Sciatic nerve (tissue), 2 donors: Measurements from ENCODE around the gene YTHDF1. TPM values are rescaled to one million over a fixed set of nuclear protein-coding genes. Genes with fewer than 3 reads are reported as not detected.
A peak's percentile ranks its signal among the peaks of the same experiment; 100 is the strongest.
"Not testable (repeated sequence)": the region's sequence is repeated elsewhere in the genome, so short reads cannot be mapped to it uniquely, and the experiment has no call there.

Experiments
- ATAC-seq: fragments of 200-7000 bp; cut with Tn5 transposase; one replicate; pipeline ENCODE4 v1.9.1; 2020; ENCODE audit warnings: mild to moderate bottlenecking, moderate library complexity
- DNase-seq: peaks from one replicate; pipeline ENCODE4 v3.0.0-alpha.2; 2020; ENCODE audit warnings: low spot score
- intact Hi-C: fragments of 100-400 bp; cut with DNase I; formaldehyde crosslinking; loops from one replicate; pipeline ENCODE4 v1.14.2; 2022
- total RNA-seq: library from RNA; stranded (reverse); fragmentation: NEBNext Ultra II Directional; extraction: Animal tissue kit (Norgen Biotek cat#: 25700); gene quantifications from one replicate; pipeline ENCODE4 v1.2.1, GENCODE V29; 2021
- donor health status: DM: no; HTN: no; CAD: no.
- donor health status: DM: no; HTN: no; CAD: no.

The YTHDF1 gene
- total RNA-seq, 1 donor from 2014 or later, result 32.1 TPM

- DNase-seq, intact Hi-C loops, ATAC-seq: not testable (repeated sequence)
These were observed 35.4 kb upstream of the YTHDF1 start for GRCh38 chr20:63251350-63251749.

DNA sequence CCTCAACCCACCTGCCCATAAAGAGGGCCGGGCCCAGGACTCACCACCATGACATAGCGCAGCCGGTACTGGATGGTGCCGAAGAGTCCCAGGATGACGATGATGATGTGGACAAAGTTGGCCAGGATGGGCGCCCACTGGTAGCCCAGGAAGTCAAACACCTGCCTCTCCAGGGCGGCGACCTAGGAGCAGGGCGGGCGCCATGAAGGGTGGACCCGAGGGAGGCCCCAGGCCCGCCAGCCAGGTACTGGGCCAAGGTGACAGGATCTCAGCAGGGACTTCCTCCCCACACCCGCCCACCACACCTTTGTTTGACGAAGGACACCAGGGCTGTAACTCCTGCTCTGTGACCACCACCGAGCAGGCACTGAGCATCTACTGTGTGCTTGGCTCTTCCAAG is 34.0 kb upstream of the YTHDF1 start:
- DNase-seq, result no peak
- intact Hi-C loops, result no loop called here
- no peak for ATAC-seq

- DNase-seq (no peak), ATAC-seq (no peak)
- intact Hi-C loops, result no loop called here
These were observed 33.1 kb upstream of the YTHDF1 start for GRCh38 chr20:63248835-63249591.

DNA sequence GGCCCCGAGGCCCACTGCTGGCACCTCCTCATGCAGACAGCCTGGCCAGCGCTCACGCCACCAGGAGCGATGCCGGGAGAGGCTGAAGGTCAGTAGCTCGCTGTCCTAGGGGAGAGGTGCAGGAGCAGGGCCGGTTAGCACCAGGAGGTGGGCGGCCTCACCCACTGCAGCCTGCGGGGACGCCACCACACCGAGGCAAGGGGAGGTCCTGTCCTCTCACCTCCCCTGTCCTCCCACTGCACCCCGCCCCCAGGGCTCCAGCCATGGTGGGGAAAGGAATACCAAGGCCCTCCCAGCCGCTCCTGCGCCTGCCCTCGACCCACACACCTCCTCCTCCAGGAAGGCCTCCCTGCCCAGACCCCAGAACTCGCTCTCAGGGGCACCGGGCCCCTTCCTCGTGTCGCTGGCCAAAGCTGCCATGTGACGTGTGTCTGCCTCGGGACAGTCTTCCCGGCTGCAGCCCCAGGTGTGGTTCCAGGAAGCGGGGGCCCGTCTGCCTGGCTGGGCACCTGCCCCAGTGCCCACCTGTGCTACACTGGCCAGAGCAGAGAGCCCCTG is 31.8 kb upstream of the YTHDF1 start:
- no peak for ATAC-seq
- intact Hi-C loops, result no loop called here
- no peak for DNase-seq

GRCh38 chr20:63246490-63247288 is 30.8 kb upstream of the YTHDF1 start:
- ATAC-seq, result no peak
- intact Hi-C loops, result no loop called here

DNA sequence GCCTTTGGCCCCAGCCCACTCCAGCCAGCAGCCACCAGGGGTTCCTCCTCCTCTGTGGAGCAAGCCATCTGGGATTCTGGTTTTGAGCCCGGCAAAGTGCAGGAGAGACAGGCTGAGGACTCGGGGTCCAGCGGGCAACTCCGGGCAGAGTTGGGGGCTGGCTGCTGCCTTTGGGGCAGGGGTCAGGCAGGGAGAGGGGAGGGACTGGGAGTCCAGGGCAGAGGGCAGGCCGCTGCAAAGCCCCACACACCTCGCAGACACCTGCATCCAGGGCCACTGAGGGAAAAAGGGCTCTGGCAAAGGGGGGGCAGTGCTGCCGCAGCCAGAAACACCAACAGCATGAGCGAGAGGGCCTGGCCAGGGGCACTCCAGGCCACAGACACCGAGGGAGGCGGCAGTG is 28.5 kb upstream of the YTHDF1 start:
- ATAC-seq (no peak), DNase-seq (no peak)
- intact Hi-C loops, result no loop called here

More at GRCh38 chr20:63246490-63247288, 30.8 kb upstream of the YTHDF1 start:
- no peak for DNase-seq

DNA sequence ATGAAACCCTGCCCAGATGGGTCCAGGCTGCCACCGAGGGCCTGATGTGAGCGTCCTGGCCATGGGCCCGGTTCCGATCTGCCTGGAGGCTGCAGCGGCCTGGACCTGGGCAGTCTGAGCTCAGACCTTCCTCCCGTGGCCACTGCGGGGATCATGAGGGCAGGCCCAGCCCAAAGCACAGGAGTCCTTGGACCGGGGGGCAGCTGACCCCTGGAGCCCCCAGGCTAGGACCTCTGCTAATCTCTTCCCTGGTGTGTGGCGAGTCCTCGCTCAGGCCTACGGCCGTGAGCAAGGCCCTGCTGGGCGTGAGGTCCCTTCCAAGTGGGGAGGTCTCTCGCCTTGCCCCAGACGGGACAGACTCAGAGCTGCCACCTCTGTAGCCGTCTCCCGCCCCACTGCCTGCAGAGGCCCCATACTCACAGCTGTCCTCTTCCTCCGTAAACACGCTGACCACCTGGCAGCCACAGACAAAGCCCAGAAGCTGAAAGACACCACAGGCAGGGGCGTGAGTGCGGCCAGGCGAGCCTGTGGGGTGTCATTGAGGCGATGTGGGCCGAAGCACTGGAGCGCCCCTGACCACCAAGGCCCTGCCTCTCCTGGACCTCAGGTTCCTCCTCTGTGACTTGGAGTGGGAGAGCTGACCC is 27.8 kb upstream of the YTHDF1 start:
- ATAC-seq (no peak), DNase-seq (no peak)
- intact Hi-C loops, result no loop called here

DNA sequence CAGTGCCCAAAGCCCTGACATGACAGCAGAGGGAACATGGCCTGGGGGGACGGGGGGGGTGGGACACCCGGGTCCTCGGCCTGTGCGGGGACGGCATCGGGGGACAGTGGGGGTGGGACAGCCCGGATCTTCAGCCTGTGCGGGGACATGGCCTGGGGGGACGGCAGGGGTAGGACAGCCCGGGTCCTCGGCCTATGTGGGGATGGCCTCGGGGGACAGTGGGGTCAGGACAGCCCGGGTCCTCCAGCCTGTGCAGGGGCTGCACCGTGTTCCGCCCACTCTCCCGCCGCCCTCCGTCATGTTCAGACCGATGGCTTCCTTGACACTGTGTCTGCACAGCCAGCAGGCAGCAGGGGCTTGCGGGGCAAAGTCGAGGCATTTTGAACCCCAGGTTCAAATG is 26.8 kb upstream of the YTHDF1 start:
- intact Hi-C loops, result no loop called here
- DNase-seq (no peak), ATAC-seq (no peak)

DNA sequence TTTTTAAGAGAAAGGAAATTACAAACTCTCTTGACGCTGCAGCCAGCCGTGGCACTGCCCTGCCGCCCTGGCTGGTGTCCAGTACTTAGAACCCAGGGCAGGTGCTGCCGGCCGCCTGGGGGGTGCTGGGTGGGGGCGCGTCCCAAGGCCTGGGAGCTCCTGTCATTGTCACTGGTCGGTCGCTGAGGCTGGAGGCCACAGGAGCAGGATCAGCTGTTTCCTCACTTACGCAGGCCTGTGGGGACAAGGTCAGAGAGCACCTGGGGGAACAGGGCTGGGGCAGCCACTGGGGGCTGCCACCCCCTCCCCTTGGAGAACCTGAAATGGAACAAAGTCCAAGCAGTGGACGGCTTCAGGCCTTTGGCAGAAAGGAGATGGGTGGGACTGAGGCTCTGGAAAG is 25.3 kb upstream of the YTHDF1 start:
- intact Hi-C loops, result no loop called here
- DNase-seq (no peak), ATAC-seq (no peak)

- ATAC-seq, result no peak
- DNase-seq, result no peak
- intact Hi-C loops, result no loop called here
These were observed 24.1 kb upstream of the YTHDF1 start for GRCh38 chr20:63240004-63240403.

- intact Hi-C loops, result no loop called here
- DNase-seq, result no peak
- ATAC-seq, result no peak
These were observed 23.5 kb upstream of the YTHDF1 start for GRCh38 chr20:63239431-63239830.

- ATAC-seq (peak; percentile 28), DNase-seq (no peak)
- intact Hi-C loops, result no loop called here
These were observed 22.7 kb upstream of the YTHDF1 start for GRCh38 chr20:63238514-63239125.

- ATAC-seq (no peak), DNase-seq (no peak)
- intact Hi-C loops, result no loop called here
These were observed 22.1 kb upstream of the YTHDF1 start for GRCh38 chr20:63238031-63238430.

DNA sequence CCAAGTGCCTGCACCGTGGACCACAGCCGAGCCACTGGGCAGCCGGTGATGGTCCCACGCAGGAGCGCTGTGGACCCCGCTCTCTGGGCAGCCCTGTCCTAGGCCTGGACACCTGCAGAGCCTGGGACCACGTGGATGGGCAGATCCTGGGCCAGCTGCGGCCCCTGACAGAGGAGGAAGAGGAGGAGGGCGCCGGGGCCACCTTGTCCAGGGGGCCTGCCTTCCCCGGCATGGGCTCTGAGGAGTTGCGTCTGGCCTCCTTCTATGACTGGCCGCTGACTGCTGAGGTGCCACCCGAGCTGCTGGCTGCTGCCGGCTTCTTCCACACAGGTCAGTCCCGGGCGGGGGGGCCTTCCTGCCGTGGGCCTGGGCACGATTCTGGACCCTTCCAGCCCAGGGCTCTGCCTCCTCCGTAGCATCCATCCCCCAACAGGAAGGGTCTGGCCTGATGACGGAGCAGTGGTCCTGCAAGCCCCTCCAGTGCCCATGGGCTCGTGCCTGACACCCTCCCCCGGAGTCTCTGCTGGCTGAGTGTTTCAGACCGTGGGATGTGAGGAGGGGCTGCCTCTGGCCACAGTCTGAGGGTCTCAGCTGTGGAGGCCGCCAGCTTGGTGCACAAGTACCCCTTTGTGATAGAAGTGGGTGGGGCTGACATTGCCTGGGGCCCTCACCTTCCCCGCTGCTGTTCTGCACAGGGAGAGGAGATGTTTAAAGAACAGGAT is 20.3 kb upstream of the YTHDF1 start:
- intact Hi-C loops, result no loop called here
- DNase-seq (no peak), ATAC-seq (no peak)

GRCh38 chr20:63235399-63235983 is 19.6 kb upstream of the YTHDF1 start, which contains the start of gene BIRC7:
TSS of gene BIRC7 (plus strand) at chr20:63235905. CDS start at chr20:63236097, 192 bp downstream.
- ATAC-seq (peak; percentile 25), DNase-seq (peak; percentile 76)
- intact Hi-C loops, result no loop called here

DNA sequence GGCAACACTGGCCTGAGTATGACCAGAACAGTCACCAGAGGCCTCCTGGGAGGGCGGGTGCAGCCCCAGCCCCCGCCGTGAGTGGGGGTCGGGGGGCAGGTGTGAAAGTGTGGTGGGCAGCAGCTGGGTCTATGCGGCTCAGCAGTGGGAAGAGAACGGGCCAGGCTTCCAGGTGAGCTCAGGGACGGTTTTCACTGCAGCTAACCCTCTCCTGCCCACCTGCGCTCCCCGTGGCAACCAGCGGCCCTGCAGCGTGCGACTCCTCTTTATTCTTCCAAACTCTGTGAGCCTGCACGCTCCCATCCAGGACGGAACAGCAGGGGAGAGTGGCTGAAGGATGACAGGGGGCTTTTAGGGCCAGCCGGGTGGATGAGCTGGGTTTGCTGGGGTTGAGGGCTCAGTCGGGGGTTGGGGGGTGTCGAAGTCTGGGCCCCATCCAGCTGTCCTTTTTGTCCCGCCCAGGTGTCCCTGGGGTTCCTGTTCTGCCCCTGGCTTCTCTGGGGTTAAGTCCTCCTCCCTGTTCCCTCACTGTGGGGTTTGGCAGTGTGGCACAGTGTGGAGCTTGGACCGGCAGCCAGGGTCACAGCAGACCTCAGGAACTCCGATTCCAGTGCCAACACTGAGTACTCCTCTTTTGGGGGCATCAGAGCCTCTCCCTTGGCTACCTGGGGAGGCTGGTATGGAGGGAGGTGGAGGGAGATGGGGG is 18.9 kb upstream of the YTHDF1 start:
- intact Hi-C loops, result no loop called here
- ATAC-seq (no peak), DNase-seq (no peak)

DNA sequence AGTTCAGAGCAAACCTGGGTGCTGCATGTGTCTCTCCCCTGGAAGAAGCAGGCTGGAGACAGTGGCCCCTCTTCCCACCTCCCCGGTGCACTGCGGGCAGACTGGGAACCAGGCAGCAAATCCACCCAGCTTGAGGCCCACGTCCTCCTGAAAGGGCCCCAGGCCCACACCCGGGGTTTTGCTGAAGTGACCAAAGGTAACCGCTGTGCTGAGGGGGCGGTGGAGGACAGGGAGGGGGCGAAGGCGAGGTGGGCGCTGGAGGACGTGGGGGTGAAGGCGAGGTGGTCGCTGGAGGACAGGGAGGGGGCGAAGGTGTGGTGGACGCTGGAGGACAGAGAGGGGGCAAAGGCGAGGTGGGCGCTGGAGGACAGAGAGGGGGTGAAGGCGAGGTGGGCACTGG is 18.0 kb upstream of the YTHDF1 start:
- no peak for ATAC-seq
- no peak for DNase-seq
- intact Hi-C loops, result no loop called here

GRCh38 chr20:63233061-63233344 is 17.1 kb upstream of the YTHDF1 start:
- intact Hi-C loops, result no loop called here
- DNase-seq, result no peak
- no peak for ATAC-seq
